ENCODE results near the gene CSF3R.

DNA sequence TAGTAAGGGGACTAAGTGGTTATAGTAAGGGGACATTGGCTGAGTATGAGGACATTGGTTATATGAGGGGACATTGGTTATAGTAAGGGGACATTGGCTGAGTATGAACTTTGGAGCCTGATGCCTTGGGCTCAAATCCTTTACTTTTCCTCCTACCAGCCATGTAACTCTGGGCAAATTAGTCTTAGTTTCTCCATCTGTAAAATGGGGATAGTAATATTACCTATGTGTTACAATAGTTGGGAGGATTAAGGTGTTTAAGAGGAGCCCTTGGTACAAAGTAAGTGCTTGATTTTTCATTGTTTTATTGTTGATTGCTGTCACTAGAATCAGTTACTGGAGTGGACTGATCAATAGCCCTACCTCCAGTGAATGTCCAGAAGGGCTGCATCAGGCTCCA is 35.3 kb downstream of the CSF3R start:
- TF ChIP-seq, protein P1, sequence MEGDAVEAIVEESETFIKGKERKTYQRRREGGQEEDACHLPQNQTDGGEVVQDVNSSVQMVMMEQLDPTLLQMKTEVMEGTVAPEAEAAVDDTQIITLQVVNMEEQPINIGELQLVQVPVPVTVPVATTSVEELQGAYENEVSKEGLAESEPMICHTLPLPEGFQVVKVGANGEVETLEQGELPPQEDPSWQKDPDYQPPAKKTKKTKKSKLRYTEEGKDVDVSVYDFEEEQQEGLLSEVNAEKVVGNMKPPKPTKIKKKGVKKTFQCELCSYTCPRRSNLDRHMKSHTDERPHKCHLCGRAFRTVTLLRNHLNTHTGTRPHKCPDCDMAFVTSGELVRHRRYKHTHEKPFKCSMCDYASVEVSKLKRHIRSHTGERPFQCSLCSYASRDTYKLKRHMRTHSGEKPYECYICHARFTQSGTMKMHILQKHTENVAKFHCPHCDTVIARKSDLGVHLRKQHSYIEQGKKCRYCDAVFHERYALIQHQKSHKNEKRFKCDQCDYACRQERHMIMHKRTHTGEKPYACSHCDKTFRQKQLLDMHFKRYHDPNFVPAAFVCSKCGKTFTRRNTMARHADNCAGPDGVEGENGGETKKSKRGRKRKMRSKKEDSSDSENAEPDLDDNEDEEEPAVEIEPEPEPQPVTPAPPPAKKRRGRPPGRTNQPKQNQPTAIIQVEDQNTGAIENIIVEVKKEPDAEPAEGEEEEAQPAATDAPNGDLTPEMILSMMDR (conservative IDR thresholded peaks at IDR 0.05; ENCODE audit: low read depth, low read length): no peak
- no peak for TF ChIP-seq EZH2 (IDR thresholded peaks at IDR 0.05; ENCODE audit: borderline replicate concordance, low read depth, low read length, poor library complexity, severe bottlenecking)

All from A673 (cell line).